Epithelial cell of esophagus (primary cell): ENCODE results near the gene SET.

Experiments
- DNase-seq: peaks from one replicate; pipeline ENCODE4 v3.0.0; 2010; ENCODE audit warnings: low read depth
- H3K4me3 ChIP-seq: 2 replicates; pipeline ENCODE4 v1.5.1; 2011; ENCODE audit warnings: mild to moderate bottlenecking, low read length, control low read depth
- TF ChIP-seq, protein P1 (sequence below): IDR thresholded peaks from 2 replicates; pipeline ENCODE4 v1.5.1; 2011; ENCODE audit warnings: low read depth, mild to moderate bottlenecking, low read length, control low read depth, inconsistent platforms; ENCODE audit not compliant: insufficient read depth; ENCODE audit errors: missing control alignments

The SET gene

DNA sequence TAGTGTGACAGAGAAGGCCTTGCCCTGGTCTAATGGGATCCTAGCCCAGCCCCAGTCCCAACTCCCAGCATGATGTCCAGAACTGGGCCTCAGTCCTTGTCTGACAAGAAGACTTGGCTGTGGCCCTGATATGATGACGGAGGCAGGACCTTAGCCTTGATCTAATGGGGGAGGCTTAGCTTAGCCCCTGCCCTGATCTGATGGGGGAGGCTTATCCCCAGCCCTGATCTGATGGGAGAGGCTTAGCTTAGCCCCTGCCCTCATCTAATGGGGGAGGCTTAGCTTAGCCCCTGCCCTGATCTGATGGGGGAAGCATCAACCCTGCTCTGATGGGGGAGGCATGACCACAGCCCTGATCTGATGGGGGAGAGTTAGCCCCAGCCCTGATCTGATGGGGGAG is 17.0 kb downstream of the SET start:
- no peak overlapping the region for H3K4me3 ChIP-seq
- TF ChIP-seq, protein P1, sequence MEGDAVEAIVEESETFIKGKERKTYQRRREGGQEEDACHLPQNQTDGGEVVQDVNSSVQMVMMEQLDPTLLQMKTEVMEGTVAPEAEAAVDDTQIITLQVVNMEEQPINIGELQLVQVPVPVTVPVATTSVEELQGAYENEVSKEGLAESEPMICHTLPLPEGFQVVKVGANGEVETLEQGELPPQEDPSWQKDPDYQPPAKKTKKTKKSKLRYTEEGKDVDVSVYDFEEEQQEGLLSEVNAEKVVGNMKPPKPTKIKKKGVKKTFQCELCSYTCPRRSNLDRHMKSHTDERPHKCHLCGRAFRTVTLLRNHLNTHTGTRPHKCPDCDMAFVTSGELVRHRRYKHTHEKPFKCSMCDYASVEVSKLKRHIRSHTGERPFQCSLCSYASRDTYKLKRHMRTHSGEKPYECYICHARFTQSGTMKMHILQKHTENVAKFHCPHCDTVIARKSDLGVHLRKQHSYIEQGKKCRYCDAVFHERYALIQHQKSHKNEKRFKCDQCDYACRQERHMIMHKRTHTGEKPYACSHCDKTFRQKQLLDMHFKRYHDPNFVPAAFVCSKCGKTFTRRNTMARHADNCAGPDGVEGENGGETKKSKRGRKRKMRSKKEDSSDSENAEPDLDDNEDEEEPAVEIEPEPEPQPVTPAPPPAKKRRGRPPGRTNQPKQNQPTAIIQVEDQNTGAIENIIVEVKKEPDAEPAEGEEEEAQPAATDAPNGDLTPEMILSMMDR = no peak
- no peak for DNase-seq

DNA sequence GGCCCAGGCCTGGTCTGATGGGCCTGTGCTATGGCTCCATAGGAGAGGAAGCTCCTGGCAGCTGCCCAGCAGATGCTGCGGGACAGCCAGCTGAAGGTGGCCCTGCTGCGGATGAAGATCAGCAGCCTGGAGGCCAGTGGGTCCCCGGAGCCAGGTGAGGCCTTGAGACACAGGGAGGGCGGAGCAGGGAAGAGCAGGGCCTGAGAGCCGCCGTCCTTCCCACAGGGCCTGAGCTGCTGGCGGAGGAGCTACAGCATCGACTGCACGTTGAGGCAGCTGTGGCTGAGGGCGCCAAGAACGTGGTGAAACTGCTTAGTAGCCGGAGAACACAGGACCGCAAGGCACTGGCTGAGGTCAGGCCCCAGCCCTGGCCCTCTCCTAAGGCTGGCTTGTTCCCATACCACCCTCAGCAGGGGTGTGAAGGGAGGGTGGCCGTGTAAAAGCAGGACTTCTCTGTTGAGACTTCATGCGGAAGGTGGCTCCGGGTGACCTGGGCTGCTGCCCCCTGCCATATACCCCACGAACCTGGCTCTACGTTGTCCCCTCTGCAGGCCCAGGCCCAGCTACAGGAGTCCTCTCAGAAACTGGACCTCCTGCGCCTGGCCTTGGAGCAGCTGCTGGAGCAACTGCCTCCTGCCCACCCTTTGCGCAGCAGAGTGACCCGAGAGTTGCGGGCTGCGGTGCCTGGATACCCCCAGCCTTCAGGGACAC is 17.8 kb downstream of the SET start:
- H3K4me3 ChIP-seq = no peak overlapping the region
- DNase-seq = no peak
- TF ChIP-seq, protein P1 = no peak

DNA sequence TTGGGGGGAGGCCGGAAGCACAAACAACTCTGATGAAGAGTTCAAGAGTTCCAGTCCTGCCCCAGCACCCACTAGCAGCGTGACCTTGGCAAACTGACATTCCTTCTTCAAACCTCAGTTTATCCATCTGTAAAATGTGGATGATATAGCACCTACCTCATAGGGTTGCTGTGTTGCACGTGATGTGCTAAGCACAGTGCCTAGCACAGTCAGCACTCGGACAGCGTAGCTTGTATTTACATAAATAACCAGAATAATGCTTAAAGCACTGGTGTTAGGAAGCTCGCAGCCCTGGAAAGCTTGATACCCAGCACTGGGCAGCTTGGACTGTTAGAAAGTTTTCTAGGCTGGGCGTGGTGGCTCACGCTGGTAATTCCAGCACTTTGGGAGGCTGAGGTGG is 18.4 kb downstream of the SET start:
- H3K4me3 ChIP-seq = no peak overlapping the region
- TF ChIP-seq, protein P1 = no peak
- no peak for DNase-seq

DNA sequence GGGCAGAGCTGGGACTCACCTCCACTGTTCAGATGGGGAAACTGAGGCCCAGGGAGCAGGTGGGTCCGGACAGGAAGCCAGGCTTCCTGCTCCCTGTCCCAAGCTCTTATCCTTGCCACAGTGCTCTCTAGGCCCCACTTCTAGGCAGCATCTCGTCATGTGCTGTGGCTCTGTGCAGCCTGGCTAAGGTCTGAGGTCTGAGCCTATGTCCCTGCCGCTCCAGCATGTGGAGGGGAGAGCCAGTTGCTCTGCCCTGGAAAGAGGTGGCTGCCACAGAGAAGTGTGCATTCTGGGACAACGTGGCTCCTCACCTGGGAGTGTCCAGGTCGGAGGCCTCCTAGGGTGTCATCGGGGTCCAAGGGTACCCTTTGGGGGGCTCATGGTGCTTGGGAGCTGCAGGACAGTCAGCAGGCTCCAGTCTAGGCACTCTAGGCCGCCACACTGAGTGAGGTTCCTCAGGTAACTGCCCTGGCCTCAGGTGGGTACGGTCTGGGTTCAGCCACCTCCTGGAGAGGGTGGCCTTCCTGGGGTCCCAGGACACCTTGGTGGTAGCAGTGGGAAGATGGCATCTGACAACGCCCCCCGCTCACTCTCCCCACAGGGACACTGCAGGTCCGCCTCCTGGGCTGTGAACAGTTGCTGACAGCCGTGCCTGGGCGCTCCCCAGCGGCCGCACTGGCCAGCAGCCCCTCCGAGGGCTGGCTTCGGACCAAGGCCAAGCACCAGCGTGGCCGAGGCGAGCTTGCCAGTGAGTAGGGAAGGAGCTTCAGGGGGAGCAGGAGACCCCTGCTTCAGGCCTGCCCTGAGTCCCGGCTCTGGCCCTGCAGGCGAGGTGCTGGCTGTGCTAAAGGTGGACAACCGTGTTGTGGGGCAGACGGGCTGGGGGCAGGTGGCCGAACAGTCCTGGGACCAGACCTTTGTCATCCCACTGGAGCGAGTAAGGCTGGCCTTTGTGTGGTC is 23.7 kb downstream of the SET start:
- no peak overlapping the region for H3K4me3 ChIP-seq
- TF ChIP-seq, protein P1 = no peak
- no peak for DNase-seq

DNA sequence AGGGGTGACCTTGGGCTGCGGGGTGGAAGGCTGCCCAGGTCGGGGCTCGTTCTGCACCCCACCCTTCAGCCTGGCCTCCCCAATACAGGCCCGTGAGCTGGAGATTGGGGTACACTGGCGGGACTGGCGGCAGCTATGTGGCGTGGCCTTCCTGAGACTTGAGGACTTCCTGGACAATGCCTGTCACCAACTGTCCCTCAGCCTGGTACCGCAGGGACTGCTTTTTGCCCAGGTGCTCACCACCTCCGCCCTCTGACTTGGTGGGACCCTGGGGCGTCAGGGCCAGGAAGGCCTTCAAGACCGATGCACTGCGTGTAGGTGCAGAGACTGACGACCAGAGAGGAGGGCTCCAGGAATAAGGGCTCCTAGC is 24.4 kb downstream of the SET start:
- no peak for DNase-seq
- TF ChIP-seq, protein P1 = no peak
- H3K4me3 ChIP-seq = no peak overlapping the region

DNA sequence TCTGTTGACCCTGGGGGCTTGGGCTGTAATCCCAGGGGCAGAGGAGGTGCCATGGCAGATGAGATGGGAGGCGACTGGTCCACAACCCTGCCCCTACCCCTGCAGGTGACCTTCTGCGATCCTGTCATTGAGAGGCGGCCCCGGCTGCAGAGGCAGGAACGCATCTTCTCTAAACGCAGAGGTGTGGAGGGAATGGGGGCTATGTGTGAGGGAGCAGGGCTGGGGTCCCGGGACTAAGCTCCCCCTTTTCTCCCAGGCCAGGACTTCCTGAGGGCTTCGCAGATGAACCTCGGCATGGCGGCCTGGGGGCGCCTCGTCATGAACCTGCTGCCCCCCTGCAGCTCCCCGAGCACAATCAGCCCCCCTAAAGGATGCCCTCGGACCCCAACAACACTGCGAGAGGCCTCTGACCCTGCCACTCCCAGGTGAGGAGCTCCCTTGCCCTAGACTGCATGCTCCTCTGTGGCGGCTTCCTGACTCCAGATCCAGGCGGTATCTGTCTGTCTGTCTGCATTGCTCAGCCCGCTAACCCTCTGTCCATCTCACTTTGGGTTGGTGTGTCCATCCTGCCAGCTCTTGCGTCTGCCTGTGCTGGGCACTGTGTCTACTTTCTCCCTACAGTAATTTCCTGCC is 25.0 kb downstream of the SET start:
- TF ChIP-seq, protein P1 = no peak
- DNase-seq = no peak
- H3K4me3 ChIP-seq = no peak overlapping the region
